Stimulated activated CD8-positive, alpha-beta memory T cell treated with anti-CD3 and anti-CD28 coated beads, Interleukin-7, amount 100 ng/mL, for 4 hours (primary cell): ENCODE measurements around the gene ATRAID.
"Not testable (repeated sequence)": the region's sequence is repeated elsewhere in the genome, so short reads cannot be mapped to it uniquely, and the experiment has no call there.

Experiments
- DNase-seq, 2 donors: peaks; one replicate each; pipeline ENCODE4 v3.0.0-alpha.2; 2020; ENCODE audit warnings: low read depth in 2 of 2

The ATRAID gene

GRCh38 chr2:27194538-27195354, 17.1 kb upstream of the ATRAID start:
- no peak for DNase-seq

GRCh38 chr2:27195799-27196198, 16.0 kb upstream of the ATRAID start:
- DNase-seq = not testable (repeated sequence)

- DNase-seq = not testable (repeated sequence)
Observed at GRCh38 chr2:27198068-27198467, 13.8 kb upstream of the ATRAID start.

GRCh38 chr2:27198627-27199026, 13.2 kb upstream of the ATRAID start:
- no peak for DNase-seq

- DNase-seq = no peak
Observed at GRCh38 chr2:27199241-27199640, 12.6 kb upstream of the ATRAID start.

GRCh38 chr2:27201675-27202074, 10.2 kb upstream of the ATRAID start:
- DNase-seq = no peak

GRCh38 chr2:27202854-27203253, 9.0 kb upstream of the ATRAID start:
- DNase-seq = no peak

- no peak for DNase-seq
Observed at GRCh38 chr2:27203741-27204140, 8.1 kb upstream of the ATRAID start.

GRCh38 chr2:27204566-27204965, 7.3 kb upstream of the ATRAID start:
- no peak for DNase-seq

- DNase-seq = no peak
Observed at GRCh38 chr2:27205206-27205605, 6.6 kb upstream of the ATRAID start.

GRCh38 chr2:27206346-27206745, 5.5 kb upstream of the ATRAID start:
- DNase-seq = no peak

- DNase-seq = no peak
Observed at GRCh38 chr2:27208486-27209050, 3.3 kb upstream of the ATRAID start.

GRCh38 chr2:27209621-27210401, 2.0 kb upstream of the ATRAID start:
- no peak for DNase-seq

- DNase-seq = no peak
Observed at GRCh38 chr2:27211241-27211942, 449 bp upstream of the ATRAID start.

GRCh38 chr2:27212626-27213471, 1.0 kb downstream of the ATRAID start:
- DNase-seq = peak in 1 of 2 donors; percentile 23

GRCh38 chr2:27214941-27215340, 3.1 kb downstream of the ATRAID start:
- no peak for DNase-seq

- no peak for DNase-seq
Observed at GRCh38 chr2:27216416-27217137, 4.7 kb downstream of the ATRAID start.

- DNase-seq = peak; percentile 77 to 86
Observed at GRCh38 chr2:27217173-27218121, 5.6 kb downstream of the ATRAID start, which contains the start of gene CAD. Gene CAD, plus strand, starts transcription at chr2:27217369. Its CDS starts 183 bp downstream, at chr2:27217552.

GRCh38 chr2:27218614-27219013, 6.8 kb downstream of the ATRAID start:
- no peak for DNase-seq
